SJCRH30 (cell line): ENCODE measurements around the gene TERB2. TPM values are rescaled to one million over a fixed set of nuclear protein-coding genes. Genes with fewer than 3 reads are reported as not detected.
"Not testable (repeated sequence)": the region's sequence is repeated elsewhere in the genome, so short reads cannot be mapped to it uniquely, and the experiment has no call there.

Experiments used
- DNase-seq, 2 experiments: peaks; one replicate each; pipeline ENCODE4 v3.0.0-alpha.2; 2015 to 2020
- H3K27ac ChIP-seq: fragments of 250-450 bp; sonication (Bioruptor Pico); 2 replicates; pipeline ENCODE4 v1.5.1; 2020; ENCODE audit warnings: mild to moderate bottlenecking, moderate library complexity
- H3K27me3 ChIP-seq: fragments of 250-450 bp; sonication (Bioruptor Pico); 2 replicates; pipeline ENCODE4 v1.5.1; 2020; ENCODE audit warnings: mild to moderate bottlenecking, moderate library complexity
- H3K36me3 ChIP-seq: fragments of 250-450 bp; sonication (Bioruptor Pico); 2 replicates; pipeline ENCODE4 v1.5.1; 2020; ENCODE audit warnings: mild to moderate bottlenecking, moderate library complexity
- H3K4me1 ChIP-seq: fragments of 250-450 bp; sonication (Bioruptor Pico); 2 replicates; pipeline ENCODE4 v1.5.1; 2020; ENCODE audit warnings: mild to moderate bottlenecking, moderate library complexity
- H3K4me3 ChIP-seq: fragments of 250-450 bp; sonication (Bioruptor Pico); 2 replicates; pipeline ENCODE4 v1.5.1; 2020; ENCODE audit warnings: mild to moderate bottlenecking, moderate library complexity
- H3K9me3 ChIP-seq: fragments of 250-450 bp; sonication (Bioruptor Pico); replicated peaks from 2 replicates; pipeline ENCODE4 v1.5.1; 2020; ENCODE audit warnings: mild to moderate bottlenecking, moderate library complexity
- total RNA-seq: library from RNA; depleted of rRNA; stranded (reverse); fragments of >200 nt; shearing (Covaris generic); gene quantifications from 2 replicates; pipeline ENCODE4 v1.2.3, GENCODE V29; 2014

Gene TERB2
- total RNA-seq, 1 experiment from 2014 or later = not detected

DNA sequence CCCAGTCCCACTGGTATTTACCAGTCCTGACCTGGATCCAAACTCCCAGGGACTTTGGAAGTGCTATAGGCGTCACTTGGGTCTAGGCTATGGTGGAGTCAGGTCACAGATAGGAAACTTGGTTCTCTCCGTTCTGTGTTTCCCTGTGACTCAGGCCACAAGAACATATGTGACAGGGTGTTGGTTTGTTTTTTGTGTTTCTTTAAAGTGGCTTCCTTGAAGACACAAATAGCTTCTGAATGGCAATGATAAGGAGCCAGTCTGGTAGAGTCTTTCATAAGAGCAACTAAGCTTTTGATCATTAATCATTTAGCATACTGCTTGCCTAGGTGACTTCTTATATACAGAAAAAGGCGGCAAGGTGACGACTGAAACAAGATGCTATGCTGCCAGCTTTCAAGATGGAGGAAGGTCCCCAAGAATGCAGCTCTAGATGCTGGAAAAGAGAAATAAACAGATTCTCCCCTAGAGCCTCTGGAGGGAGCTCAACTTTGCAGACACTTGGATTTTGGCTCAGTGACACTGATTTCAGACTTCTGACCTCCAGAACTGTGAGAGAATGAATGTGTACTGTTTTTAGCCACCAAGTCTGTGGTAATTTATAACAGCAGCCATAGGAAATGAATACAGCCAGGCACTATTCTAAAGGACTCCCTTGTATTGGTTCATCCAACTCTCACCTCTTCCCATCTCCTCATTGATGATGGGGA is 30.0 kb downstream of the TERB2 start:
- not testable (repeated sequence) for DNase-seq, H3K36me3 ChIP-seq, H3K4me1 ChIP-seq, H3K27me3 ChIP-seq, H3K27ac ChIP-seq, H3K4me3 ChIP-seq, H3K9me3 ChIP-seq

DNA sequence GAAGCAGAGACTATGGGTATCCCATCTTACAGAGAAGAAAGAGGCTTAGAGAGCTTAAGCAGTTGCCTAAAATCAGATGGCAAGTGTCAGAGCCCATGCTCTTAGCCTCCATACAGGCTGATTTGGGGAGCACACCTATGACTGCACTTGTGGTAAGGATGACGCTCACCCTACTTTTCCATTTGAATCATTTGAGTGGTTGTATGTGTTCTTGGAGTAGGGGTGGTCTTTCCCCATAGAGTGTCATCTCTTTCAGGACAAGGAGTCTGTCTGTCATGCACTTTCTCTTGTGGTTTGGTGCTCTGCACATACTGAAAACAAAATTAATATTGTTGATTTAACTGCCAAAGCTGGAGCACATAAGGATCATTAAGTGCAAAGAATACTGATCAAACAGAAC is 31.2 kb downstream of the TERB2 start:
- not testable (repeated sequence) for DNase-seq, H3K4me3 ChIP-seq, H3K27me3 ChIP-seq, H3K9me3 ChIP-seq, H3K36me3 ChIP-seq, H3K27ac ChIP-seq, H3K4me1 ChIP-seq

DNA sequence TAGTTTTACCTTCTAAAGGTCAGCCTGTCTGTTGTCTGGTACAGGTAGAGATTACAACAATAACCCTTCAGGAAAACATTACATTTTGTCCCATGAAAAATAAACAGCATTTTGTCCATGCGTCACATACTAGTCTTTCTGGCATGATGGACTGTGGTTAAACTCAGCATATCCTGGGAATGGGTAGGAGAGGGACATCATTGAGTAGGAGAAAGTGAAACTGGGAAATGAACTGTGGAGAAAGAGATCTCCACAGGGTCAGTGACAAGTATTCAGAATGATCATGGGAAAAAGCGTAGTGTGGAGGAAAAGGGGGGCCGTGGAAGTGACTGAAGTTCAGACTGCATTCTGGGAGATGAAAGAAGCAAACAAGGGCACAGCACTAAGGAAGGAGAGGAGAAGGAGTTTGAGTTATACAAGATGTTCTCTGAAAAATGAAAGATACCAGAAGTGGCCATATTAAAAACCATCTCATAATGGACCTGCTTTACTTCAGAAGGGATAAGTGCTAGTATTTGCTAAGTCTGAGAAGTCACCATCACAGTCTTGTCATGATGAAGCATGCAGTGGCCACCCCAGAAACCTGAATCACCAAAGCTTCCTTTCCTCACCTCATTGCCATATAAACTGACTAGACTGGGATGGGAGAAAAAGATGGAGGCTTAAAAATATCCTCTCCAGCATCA is 31.8 kb downstream of the TERB2 start:
- H3K27me3 ChIP-seq, H3K4me1 ChIP-seq, H3K9me3 ChIP-seq, H3K36me3 ChIP-seq, DNase-seq, H3K27ac ChIP-seq, H3K4me3 ChIP-seq: not testable (repeated sequence)

DNA sequence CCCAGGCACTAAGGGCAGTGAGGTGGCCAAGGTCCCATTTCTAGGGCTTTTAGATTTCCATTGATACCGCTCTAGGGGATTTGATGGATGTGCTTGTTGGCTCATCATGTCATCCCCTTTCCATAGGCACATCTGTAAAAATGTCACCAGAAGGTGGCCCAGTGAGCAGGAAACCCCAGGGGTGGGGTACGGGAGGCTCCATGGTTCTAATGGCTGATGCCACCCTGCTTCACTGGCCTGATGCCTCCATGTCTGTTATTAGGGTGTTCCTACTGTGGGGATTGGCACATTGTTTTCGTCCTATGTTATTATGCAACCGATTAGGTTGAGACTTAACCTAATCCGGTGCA is 32.4 kb downstream of the TERB2 start:
- H3K36me3 ChIP-seq, H3K27me3 ChIP-seq, H3K4me3 ChIP-seq, H3K27ac ChIP-seq, H3K9me3 ChIP-seq, H3K4me1 ChIP-seq, DNase-seq: not testable (repeated sequence)

DNA sequence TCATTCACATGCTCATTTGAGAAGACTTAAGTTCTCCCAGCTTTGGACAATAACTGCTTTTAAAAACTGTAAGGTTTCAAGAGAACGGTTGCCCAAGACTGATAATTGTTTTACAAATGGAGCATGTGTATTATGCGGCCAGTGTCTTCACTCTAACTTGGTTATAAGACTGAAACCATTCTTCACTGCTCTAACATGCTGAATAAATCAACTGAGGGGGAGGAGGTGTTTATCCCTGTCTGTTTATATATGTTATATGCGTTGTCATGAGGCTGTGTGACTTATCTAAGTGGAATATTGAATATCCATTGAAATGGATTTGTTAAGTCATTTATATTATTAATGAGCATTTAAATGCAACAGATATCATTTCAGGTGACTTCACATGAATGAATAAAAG is 41.1 kb downstream of the TERB2 start:
- not testable (repeated sequence) for H3K4me1 ChIP-seq, H3K36me3 ChIP-seq, H3K27me3 ChIP-seq, H3K27ac ChIP-seq, H3K4me3 ChIP-seq, DNase-seq, H3K9me3 ChIP-seq

DNA sequence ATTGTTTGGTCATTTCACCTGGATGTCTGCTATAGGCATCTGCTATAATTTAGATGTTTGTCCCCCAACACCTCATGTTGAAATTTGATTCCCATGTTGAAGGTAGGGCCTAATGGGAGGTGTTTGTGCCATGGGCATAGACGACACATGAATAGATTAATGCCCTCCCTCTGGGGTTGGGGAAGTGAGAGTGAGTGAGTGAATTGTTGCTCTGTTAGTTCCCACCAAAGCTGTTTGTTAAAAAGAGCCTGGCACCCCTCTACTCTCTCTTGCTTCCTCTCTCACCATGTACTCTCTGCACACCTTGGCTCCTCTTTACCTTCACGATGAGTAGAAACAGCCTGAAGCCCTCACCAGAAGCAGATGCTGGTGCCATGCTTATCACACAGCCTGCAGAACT is 42.6 kb downstream of the TERB2 start:
- no peak overlapping the region for H3K4me3 ChIP-seq
- no peak for DNase-seq
- no peaks in the 10 kb centered on the region for H3K27me3 ChIP-seq
- no peaks in the 10 kb centered on the region for H3K36me3 ChIP-seq
- H3K9me3 ChIP-seq = no peaks in the 10 kb centered on the region; the same call in 1 of the 2 replicates
- H3K27ac ChIP-seq = no peak overlapping the region
- no peaks in the 10 kb centered on the region for H3K4me1 ChIP-seq

DNA sequence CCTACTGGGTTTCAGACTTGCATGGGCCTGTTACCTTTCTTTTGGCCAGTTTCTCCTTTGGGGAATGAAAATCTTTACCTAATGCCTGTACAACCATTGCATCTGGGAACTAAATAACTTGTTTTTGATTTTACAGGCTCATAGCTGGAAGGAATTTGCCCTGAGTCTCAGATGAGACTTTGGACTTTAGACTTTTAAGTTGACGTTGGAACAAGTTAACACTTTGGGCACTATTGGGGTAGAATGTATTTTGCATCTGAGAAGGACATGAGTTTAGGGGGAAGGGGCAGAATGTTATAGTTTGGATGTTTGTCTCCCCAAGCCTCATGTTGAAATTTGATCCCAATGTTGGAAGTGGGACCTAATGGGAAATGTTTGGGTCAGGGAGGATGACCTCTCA is 44.7 kb downstream of the TERB2 start:
- not testable (repeated sequence) for DNase-seq, H3K9me3 ChIP-seq, H3K27me3 ChIP-seq, H3K36me3 ChIP-seq, H3K4me1 ChIP-seq, H3K4me3 ChIP-seq, H3K27ac ChIP-seq

DNA sequence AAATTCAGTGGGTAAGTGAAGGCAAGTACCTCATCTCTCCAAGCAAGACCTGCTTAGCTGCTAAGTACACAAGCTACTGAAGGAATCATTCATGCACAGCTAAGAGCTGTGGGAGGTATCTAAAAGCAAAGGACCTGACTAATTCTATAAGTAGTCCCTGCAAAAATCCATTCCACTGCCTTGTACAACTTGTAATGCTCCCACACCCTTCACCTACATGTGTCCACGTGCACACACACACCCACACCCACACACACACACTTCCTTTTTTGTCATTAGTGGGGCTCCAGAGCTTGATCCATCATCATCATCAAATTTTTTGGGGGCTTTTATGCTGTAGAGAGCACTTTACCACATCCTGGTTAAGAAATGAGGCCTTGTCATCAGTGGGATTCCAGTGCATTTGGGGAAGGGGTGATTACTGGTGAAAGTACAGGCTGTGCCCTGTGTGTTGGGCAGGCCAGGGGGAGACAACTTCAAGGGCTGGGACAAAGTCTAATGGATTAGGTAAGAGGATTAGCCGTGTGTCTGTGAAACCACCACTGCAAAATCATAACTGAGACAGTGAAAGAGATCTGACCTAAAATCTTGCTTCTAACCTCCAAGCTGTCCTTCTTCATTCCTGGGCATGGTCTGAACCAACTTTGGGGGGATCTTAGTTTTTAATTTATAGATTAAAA is 47.4 kb downstream of the TERB2 start:
- not testable (repeated sequence) for H3K4me3 ChIP-seq, H3K27ac ChIP-seq, DNase-seq, H3K4me1 ChIP-seq, H3K36me3 ChIP-seq, H3K9me3 ChIP-seq, H3K27me3 ChIP-seq

DNA sequence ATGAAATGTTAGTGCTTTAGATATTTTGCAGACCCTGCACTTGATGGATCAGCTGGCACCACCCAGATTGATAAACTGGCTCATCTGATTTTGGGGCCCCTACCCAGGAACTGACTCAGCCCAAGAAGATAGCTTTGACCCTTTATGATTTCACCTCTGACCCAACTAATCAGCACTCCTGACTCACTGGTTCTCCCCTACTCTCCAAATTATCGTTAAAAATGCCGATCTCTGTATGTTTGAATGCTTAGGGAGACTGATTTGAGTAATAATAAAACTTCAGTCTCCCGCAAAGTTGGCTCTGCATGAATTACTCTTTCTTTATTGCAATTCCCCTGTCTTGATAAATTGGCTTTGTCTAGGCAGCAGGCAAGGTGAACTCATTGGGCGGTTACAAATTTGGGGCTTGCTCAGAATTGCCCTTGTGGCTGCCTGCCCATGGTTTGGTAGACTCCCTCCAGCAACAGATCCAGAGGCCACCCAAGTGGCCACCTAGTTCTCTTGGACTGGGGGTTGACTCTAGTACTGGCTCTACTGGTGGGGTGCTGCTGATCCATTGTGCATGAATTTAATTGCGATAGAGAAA is 48.2 kb downstream of the TERB2 start:
- not testable (repeated sequence) for H3K4me1 ChIP-seq, H3K4me3 ChIP-seq, H3K9me3 ChIP-seq, DNase-seq, H3K27ac ChIP-seq, H3K36me3 ChIP-seq, H3K27me3 ChIP-seq

DNA sequence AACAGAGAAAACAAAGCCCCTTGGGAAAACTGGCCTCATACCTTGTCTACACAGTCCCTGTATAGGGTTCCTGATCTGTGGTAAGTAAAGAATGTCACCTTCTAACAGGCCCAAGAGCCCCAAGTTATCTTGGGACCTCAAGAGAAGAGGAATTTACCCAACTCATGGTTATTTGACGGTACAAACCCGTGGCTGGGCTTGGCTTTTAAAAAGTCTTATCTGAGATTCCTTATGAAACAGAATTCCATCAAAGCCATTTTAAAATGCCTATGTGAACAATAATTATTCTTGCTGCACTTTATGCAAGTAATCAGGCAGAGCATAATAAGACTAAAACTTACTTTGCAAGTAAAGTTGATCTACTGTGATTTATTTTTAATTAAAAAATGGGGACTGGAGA is 52.6 kb downstream of the TERB2 start:
- Histone ChIP-seq H3K4me3 (no peak overlapping the region), H3K4me1 (no peaks in the 10 kb centered on the region), H3K27me3 (0 out of 2 replicates have a peak, but pooled peaks cover 6% of the 10 kb centered on the region), H3K27ac (no peak overlapping the region), H3K9me3 (no peaks in the 10 kb centered on the region), H3K36me3 (no peaks in the 10 kb centered on the region)
- DNase-seq = no peak

DNA sequence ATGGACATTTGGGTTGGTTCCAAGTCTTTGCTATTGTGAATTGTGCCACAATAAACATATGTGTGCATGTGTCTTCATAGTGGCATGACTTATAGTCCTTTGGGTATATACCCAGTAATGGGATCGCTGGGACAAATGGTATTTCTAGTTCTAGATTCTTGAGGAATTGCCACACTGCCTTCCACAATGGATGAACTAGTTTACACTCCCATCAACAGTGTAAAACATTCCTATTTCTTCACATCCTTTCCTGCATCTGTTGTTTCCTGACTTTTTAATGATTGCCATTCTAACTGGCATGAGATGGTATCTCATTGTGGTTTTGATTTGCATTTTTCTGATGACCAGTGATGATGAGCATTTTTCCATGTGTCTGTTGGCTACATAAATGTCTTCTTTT is 58.6 kb downstream of the TERB2 start:
- not testable (repeated sequence) for DNase-seq, H3K4me3 ChIP-seq, H3K4me1 ChIP-seq, H3K27ac ChIP-seq, H3K27me3 ChIP-seq, H3K36me3 ChIP-seq, H3K9me3 ChIP-seq

DNA sequence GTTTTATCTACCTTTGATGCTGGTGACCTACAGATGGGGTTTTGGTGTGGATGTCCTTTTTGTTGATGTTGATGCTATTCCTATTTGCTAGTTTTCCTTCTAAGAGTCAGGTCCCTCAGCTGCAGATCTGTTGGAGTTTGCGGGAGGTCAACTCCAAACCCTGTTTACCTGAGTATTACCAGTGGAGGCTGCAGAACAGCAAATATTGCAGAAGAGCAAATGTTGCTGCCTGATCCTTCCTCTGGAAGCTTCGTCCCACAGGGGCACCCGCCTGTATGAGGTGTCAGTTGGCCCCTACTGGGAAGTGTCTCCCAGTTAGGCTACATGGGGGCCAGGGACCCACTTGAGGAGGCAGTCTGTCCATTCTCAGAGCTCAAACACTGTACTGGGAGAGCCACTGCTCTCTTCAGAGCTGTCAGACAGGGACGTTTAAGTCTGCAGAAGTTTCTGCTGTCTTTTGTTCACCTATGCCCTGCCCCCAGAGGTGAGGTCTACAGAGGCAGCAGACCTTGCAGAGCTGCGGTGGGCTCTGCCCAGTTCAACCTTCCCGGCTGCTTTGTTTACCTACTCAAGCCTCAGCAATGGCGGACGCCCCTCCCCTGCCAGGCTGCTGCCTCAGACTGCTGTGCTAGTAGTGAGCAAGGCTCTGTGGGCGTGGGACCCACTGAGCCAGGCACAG is 63.9 kb downstream of the TERB2 start:
- not testable (repeated sequence) for DNase-seq, H3K27ac ChIP-seq, H3K9me3 ChIP-seq, H3K27me3 ChIP-seq, H3K4me1 ChIP-seq, H3K4me3 ChIP-seq, H3K36me3 ChIP-seq

DNA sequence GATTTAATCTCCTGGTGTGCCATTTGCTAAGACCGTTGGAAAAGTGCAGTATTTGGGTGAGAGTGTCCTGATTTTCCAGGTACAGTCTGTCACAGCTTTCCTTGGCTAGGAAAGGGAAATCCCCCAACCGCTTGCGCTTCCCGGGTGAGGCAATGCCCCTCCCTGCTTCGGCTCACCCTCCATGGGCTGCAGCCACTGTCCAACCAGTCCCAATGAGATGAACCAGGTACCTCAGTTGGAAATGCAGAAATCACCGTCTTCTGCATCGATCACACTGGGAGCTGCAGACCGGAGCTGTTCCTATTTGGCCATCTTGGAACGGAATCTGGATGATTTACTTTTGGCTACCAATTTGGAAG is 64.4 kb downstream of the TERB2 start:
- not testable (repeated sequence) for DNase-seq, H3K9me3 ChIP-seq, H3K36me3 ChIP-seq

DNA sequence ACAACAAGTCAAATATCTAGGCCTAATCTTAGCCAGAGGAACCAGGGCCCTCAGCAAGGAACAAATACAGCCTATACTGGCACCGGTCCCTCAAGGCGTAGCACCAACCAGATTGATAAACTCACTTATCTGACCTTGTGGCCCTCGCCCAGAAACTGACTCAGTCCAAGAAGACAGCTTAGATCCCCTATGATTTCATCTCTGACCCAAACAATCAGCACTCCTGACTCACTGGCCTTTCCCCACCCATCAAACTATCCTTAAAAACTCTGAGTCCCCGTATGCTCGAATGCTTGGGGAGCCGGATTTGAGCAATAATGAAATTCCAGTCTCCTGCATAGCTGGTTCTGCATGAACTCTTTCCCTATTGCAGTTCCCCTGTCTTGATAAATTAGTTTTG is 64.9 kb downstream of the TERB2 start:
- no peak overlapping the region for H3K4me3 ChIP-seq
- H3K27ac ChIP-seq = no peak overlapping the region
- H3K36me3 ChIP-seq = no peaks in the 10 kb centered on the region
- H3K27me3 ChIP-seq = no peaks in the 10 kb centered on the region
- peaks cover 6% of the 10 kb centered on the region; the same call in 1 of the 2 replicates for H3K4me1 ChIP-seq
- H3K9me3 ChIP-seq = no peaks in the 10 kb centered on the region
- no peak for DNase-seq

More for the DNA sequence above, 64.4 kb downstream of the TERB2 start:
- not testable (repeated sequence) for H3K27me3 ChIP-seq, H3K27ac ChIP-seq, H3K4me1 ChIP-seq, H3K4me3 ChIP-seq
